ENCODE results near the gene TRIM62. TPM values are rescaled to one million over a fixed set of nuclear protein-coding genes. Genes with fewer than 3 reads are reported as not detected.

The TRIM62 gene
- total RNA-seq, 1 experiment from 2014 or later: 6.9 TPM

- TF ChIP-seq CTCF (conservative IDR thresholded peaks at IDR 0.05): no peak
- H3T11ph ChIP-seq (ENCODE audit: low read length): no peak overlapping the region
- no CpG with 5 or more reads among the region's 4 CpGs for WGBS (ENCODE audit: extremely low coverage, insufficient read length, low lambda C conversion rate)
- H4K91ac ChIP-seq (ENCODE audit: insufficient read length, low read depth, low read length): no peak overlapping the region
- H3K27me3 ChIP-seq (ENCODE audit: insufficient read depth, low read length): no peaks in the 10 kb centered on the region
- H4K20me1 ChIP-seq (ENCODE audit: control insufficient read depth, insufficient read depth, insufficient read length): peaks cover 2% of the 10 kb centered on the region
- no peak overlapping the region for H2BK15ac ChIP-seq (ENCODE audit: low read depth, low read length)
- Mint-ChIP-seq H3K4me3 (no peak overlapping the region), H3K27me3 (ENCODE audit: low read depth) (peaks cover 12% of the 10 kb centered on the region), H3K9me3 (no peaks in the 10 kb centered on the region; a peak in 1 of 5 replicates), H3K36me3 (ENCODE audit: insufficient read depth in 1 of 3, low read depth in 3 of 3) (no peaks in the 10 kb centered on the region), H3K4me1 (peaks cover 12 to 18% of the 10 kb centered on the region in 2 experiments), H3K27ac (no peak overlapping the region)
- H2BK20ac ChIP-seq (ENCODE audit: low read depth, low read length, poor library complexity, severe bottlenecking): no peak overlapping the region
- no peak overlapping the region for H3K18ac ChIP-seq (ENCODE audit: insufficient read length, low read depth, low read length)
- no peak overlapping the region for H3K9ac ChIP-seq (ENCODE audit: extremely low read depth, insufficient read length, low read length)
- H3K9me3 ChIP-seq (ENCODE audit: control insufficient read depth, low read depth, low read length): no peaks in the 10 kb centered on the region
- H3K23me2 ChIP-seq (ENCODE audit: insufficient read length, low read depth, low read length, poor library complexity, severe bottlenecking): no peaks in the 10 kb centered on the region
- H3K14ac ChIP-seq (ENCODE audit: insufficient read depth, low read length): no peak overlapping the region
- 0 out of 2 replicates have a peak, but pooled peaks cover 3% of the 10 kb centered on the region for H3K4me1 ChIP-seq (ENCODE audit: insufficient read depth, low read length)
- no peaks in the 10 kb centered on the region for H3K79me2 ChIP-seq (ENCODE audit: insufficient read depth, low read length)
- H2BK5ac ChIP-seq (ENCODE audit: insufficient read length, low read length): no peak overlapping the region
- H3K4me2 ChIP-seq (ENCODE audit: insufficient read depth, insufficient read length, low read length): no peak overlapping the region
- H2AK5ac ChIP-seq (ENCODE audit: insufficient read length, low read length): no peak overlapping the region
- no peaks in the 10 kb centered on the region for H3K79me1 ChIP-seq (ENCODE audit: insufficient read depth, low read depth, low read length, poor library complexity, severe bottlenecking)
- no peak overlapping the region for H3K27ac ChIP-seq (ENCODE audit: insufficient read length, low read depth, low read length)
- no peak overlapping the region for H2BK120ac ChIP-seq (ENCODE audit: low read depth, low read length, poor library complexity, severe bottlenecking)
- H4K5ac ChIP-seq (ENCODE audit: insufficient read length, low read depth, low read length): no peak overlapping the region
- H4K8ac ChIP-seq (replicated peaks; ENCODE audit: insufficient read length, low read depth, low read length): no peak overlapping the region
- H2BK12ac ChIP-seq (ENCODE audit: insufficient read length, low read depth, low read length): no peak overlapping the region
- H3K56ac ChIP-seq (ENCODE audit: insufficient read length, low read depth, low read length): no peak overlapping the region
- DNase-seq: no peak
- no peak overlapping the region for H2AFZ ChIP-seq (ENCODE audit: low read length)
- H3K4ac ChIP-seq (ENCODE audit: low read depth, low read length): no peak overlapping the region
- H3K23ac ChIP-seq (ENCODE audit: insufficient read length, low read depth, low read length): no peak overlapping the region
Measured at GRCh38 chr1:33097762-33098161, 84.1 kb downstream of the TRIM62 start.

Measured in H9 (cell line).